Kidney (tissue), 14 donors: Measurements from ENCODE around the gene PRRX2. TPM values are rescaled to one million over a fixed set of nuclear protein-coding genes. Genes with fewer than 3 reads are reported as not detected.

ENCODE experiments used
- DNase-seq, 5 donors: peaks; one replicate each; pipeline ENCODE4 v3.0.0-alpha.2; 2013 to 2020
- FAIRE-seq: peaks from 2 replicates; lab custom pipeline; 2012; peaks lifted over from hg19 to GRCh38; lab: Jason Lieb, UNC
- H3K27ac ChIP-seq, 2 donors: one replicate each; pipeline ENCODE4 v1.7.0; 2013; ENCODE audit warnings: low read depth in 2 of 2, low read length in 2 of 2, inconsistent platforms in 1 of 2
- H3K27me3 ChIP-seq: one replicate; pipeline ENCODE4 v1.7.1; 2013; ENCODE audit warnings: low read length, inconsistent platforms; ENCODE audit not compliant: control insufficient read depth, insufficient read depth
- H3K36me3 ChIP-seq, 3 donors: one replicate each; pipeline versions ENCODE4 v1.7.0 to v1.7.1; 2013; ENCODE audit warnings: low read length in 3 of 3, control low read depth in 1 of 3, inconsistent platforms in 1 of 3; ENCODE audit not compliant: insufficient read depth in 3 of 3, control insufficient read depth in 2 of 3
- H3K4me1 ChIP-seq, 3 donors: one replicate each; pipeline versions ENCODE4 v1.7.0 to v1.7.1; 2013; ENCODE audit warnings: low read length in 3 of 3, inconsistent platforms in 1 of 3, low read depth in 1 of 3; ENCODE audit not compliant: control insufficient read depth in 2 of 3, insufficient read depth in 2 of 3
- H3K4me3 ChIP-seq, 3 donors: one replicate each; pipeline versions ENCODE4 v1.7.0 to v1.8.1; 2013; ENCODE audit warnings: low read length in 3 of 3, control low read depth in 1 of 3, inconsistent platforms in 1 of 3
- H3K9ac ChIP-seq, 3 donors: one replicate each; pipeline versions ENCODE4 v1.7.0 to v1.7.1; 2013; ENCODE audit warnings: low read length in 3 of 3, control low read depth in 1 of 3, inconsistent platforms in 1 of 3
- H3K9me3 ChIP-seq, 3 donors: one replicate each; pipeline versions ENCODE4 v1.7.0 to v1.7.1; 2013; ENCODE audit warnings: low read length in 3 of 3, control low read depth in 1 of 3, inconsistent platforms in 1 of 3; ENCODE audit not compliant: control insufficient read depth in 2 of 3, insufficient read depth in 1 of 3
- CTCF ChIP-seq: IDR thresholded peaks from 3 replicates; pipeline ENCODE4 v1.5.1; 2012; ENCODE audit warnings: mild to moderate bottlenecking, moderate library complexity, borderline replicate concordance; ENCODE audit not compliant: insufficient read depth; ENCODE audit errors: extremely low read depth
- intact Hi-C: fragments of 100-400 bp; cut with DNase I; formaldehyde crosslinking; loops from one replicate; pipeline ENCODE4 v1.11.1; 2022
- polyA plus RNA-seq: library from polyadenylated mRNA; stranded (reverse); fragments of 350-450 nt; fragmentation: Illumina TruSeq; extraction: RNeasy Lipid Tissue Mini Kit (QIAGEN cat#74804); gene quantifications from one replicate; pipeline ENCODE4 v1.2.3, GENCODE V29; 2014; ENCODE audit warnings: low read depth, low replicate concordance; ENCODE audit not compliant: insufficient read depth
- total RNA-seq: library from RNA; stranded (reverse); fragmentation: NEBNext Ultra II Directional; extraction: Animal tissue kit (Norgen Biotek cat#: 25700); gene quantifications from one replicate; pipeline ENCODE4 v1.2.1, GENCODE V29; 2021
- donor health status: control.
- donor health status: control.
- donor health status: control.
- donor health status: control.
- donor health status: control.
- donor health status: DM: yes; HTN: yes; CAD: no.
- donor health status: Normal renal cell carcinoma (clear cell type).

PRRX2 gene
- total and polyA plus RNA-seq, 2 donors from 2014 or later: 1.8 to 2.3 TPM

GRCh38 chr9:129769669-129770068 lies 104.2 kb downstream of the PRRX2 start:
- no peak for TF ChIP-seq CTCF
- no peaks in the 10 kb centered on the region for H3K4me1 ChIP-seq
- H3K27ac ChIP-seq: no peak overlapping the region
- no peaks in the 10 kb centered on the region for H3K27me3 ChIP-seq
- intact Hi-C loops: no loop called here
- no peak overlapping the region for H3K9ac ChIP-seq
- no peaks in the 10 kb centered on the region for H3K9me3 ChIP-seq
- DNase-seq (no peak), FAIRE-seq (no peak)
- H3K4me3 ChIP-seq: no peak overlapping the region
- no peaks in the 10 kb centered on the region for H3K36me3 ChIP-seq

GRCh38 chr9:129770741-129771140 lies 105.3 kb downstream of the PRRX2 start:
- no peak overlapping the region for H3K27ac ChIP-seq
- DNase-seq: no peak
- intact Hi-C loops: no loop called here
- no peaks in the 10 kb centered on the region for H3K9me3 ChIP-seq
- no peaks in the 10 kb centered on the region for H3K36me3 ChIP-seq
- TF ChIP-seq CTCF: no peak
- FAIRE-seq: no peak
- H3K4me3 ChIP-seq: no peak overlapping the region
- no peak overlapping the region for H3K9ac ChIP-seq
- H3K27me3 ChIP-seq: no peaks in the 10 kb centered on the region
- H3K4me1 ChIP-seq: no peaks in the 10 kb centered on the region

Other genes with a start within 250 kb of the PRRX2 start
- gene C9orf50, start 44.5 kb upstream of the PRRX2 start, total RNA-seq: 1.1 TPM
- 2.8 TPM for gene C9orf50, start 44.5 kb upstream of the PRRX2 start, polyA plus RNA-seq
- 32.6 TPM for gene NTMT1, start 39.5 kb upstream of the PRRX2 start, total RNA-seq
- 61.2 TPM for gene NTMT1, start 39.5 kb upstream of the PRRX2 start, polyA plus RNA-seq
- gene ASB6, start 23.5 kb upstream of the PRRX2 start, total RNA-seq: 22.5 TPM
- gene ASB6, start 23.5 kb upstream of the PRRX2 start, polyA plus RNA-seq: 18.1 TPM
- gene PTGES, start 87.4 kb downstream of the PRRX2 start, total RNA-seq: 8.9 TPM
- 8.1 TPM for gene PTGES, start 87.4 kb downstream of the PRRX2 start, polyA plus RNA-seq
- 21.4 TPM for gene TOR1B, start 137.5 kb downstream of the PRRX2 start, total RNA-seq
- 10.1 TPM for gene TOR1B, start 137.5 kb downstream of the PRRX2 start, polyA plus RNA-seq
- gene TOR1A, start 158.5 kb downstream of the PRRX2 start, total RNA-seq: 29.2 TPM
- gene TOR1A, start 158.5 kb downstream of the PRRX2 start, polyA plus RNA-seq: 24.6 TPM
- gene C9orf78, start 169.6 kb downstream of the PRRX2 start, total RNA-seq: 39.7 TPM
- 62.1 TPM for gene C9orf78, start 169.6 kb downstream of the PRRX2 start, polyA plus RNA-seq
- gene USP20, start 169.8 kb downstream of the PRRX2 start, total RNA-seq: 28.8 TPM
- gene USP20, start 169.8 kb downstream of the PRRX2 start, polyA plus RNA-seq: 22.8 TPM